Measurements from ENCODE around the gene HIVEP3. TPM values are rescaled to one million over a fixed set of nuclear protein-coding genes. Genes with fewer than 3 reads are reported as not detected.
A peak's percentile ranks its signal among the peaks of the same experiment; 100 is the strongest.
"Not testable (repeated sequence)": the region's sequence is repeated elsewhere in the genome, so short reads cannot be mapped to it uniquely, and the experiment has no call there.

HIVEP3 gene
- total RNA-seq, 4 donors from 2014 or later: 6.1 to 10.1 (median 7.8) TPM

DNA sequence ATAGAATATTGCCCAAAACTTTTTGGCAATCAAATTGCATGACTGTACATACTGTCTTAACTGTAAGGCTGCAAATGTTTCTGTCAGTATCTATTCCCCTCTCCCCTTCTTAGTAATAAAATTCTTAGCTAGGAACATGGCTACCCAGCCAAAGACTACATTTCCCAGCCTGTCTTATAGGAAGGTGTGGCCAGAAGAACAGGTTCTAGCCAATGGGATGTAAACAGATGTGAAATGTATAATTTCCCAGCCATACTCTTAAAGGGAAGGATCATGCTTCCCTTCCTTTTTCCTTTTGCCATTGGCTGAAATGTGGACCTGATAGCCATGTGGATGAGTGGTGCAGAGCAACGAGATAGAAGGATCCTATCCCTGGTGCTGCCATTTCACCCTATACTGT, 7.0 kb upstream of the HIVEP3 start:
- ATAC-seq (ENCODE audit: low FRiP score): no peak
- TF ChIP-seq, protein P1, sequence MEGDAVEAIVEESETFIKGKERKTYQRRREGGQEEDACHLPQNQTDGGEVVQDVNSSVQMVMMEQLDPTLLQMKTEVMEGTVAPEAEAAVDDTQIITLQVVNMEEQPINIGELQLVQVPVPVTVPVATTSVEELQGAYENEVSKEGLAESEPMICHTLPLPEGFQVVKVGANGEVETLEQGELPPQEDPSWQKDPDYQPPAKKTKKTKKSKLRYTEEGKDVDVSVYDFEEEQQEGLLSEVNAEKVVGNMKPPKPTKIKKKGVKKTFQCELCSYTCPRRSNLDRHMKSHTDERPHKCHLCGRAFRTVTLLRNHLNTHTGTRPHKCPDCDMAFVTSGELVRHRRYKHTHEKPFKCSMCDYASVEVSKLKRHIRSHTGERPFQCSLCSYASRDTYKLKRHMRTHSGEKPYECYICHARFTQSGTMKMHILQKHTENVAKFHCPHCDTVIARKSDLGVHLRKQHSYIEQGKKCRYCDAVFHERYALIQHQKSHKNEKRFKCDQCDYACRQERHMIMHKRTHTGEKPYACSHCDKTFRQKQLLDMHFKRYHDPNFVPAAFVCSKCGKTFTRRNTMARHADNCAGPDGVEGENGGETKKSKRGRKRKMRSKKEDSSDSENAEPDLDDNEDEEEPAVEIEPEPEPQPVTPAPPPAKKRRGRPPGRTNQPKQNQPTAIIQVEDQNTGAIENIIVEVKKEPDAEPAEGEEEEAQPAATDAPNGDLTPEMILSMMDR (IDR thresholded peaks at IDR 0.05): no peak

DNA sequence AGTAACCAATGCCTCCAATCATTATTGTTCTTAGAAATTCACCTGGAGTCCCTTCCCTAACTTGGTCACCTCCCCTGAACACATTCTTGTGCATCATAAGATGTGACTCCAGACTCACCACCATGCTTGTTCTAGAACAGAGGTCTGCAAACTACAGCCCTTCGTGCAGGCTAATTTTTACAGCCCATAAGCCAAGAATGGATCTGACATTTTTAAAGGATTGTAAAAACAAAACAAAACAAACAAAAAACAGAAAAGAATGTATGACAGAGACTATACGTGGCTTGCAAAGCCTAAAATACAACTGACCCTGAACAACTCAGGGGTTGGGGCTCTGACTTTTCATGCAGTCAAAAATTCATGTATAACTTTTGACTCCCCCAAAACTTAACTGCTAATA, 6.2 kb upstream of the HIVEP3 start:
- ATAC-seq (ENCODE audit: low FRiP score) (no peak), DNase-seq (ENCODE audit: low spot score) (no peak)
- TF ChIP-seq, protein P1 (IDR thresholded peaks at IDR 0.05): no peak

More for the DNA sequence above, 7.0 kb upstream of the HIVEP3 start:
- DNase-seq (ENCODE audit: low spot score): no peak

DNA sequence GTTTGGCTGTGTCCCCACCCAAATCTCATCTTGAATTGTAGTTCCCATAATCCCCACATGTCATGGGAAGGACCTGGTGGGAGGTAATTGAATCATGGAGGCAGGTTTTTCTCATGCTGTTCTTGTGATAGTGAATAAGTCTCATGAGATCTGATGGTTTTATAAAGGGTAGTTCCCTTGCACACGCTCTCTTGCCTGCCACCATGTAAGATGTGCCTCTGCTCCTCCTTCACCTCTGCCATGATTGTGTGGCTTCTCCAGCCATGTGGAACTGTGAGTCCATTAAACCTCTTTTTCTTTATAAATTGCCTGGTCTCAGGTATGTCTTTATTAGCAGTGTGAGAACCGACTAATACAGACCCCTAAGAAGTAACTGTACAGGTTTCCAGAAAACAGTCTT, 2.5 kb upstream of the HIVEP3 start:
- DNase-seq (ENCODE audit: low spot score); ATAC-seq (ENCODE audit: low FRiP score): not testable (repeated sequence)

DNA sequence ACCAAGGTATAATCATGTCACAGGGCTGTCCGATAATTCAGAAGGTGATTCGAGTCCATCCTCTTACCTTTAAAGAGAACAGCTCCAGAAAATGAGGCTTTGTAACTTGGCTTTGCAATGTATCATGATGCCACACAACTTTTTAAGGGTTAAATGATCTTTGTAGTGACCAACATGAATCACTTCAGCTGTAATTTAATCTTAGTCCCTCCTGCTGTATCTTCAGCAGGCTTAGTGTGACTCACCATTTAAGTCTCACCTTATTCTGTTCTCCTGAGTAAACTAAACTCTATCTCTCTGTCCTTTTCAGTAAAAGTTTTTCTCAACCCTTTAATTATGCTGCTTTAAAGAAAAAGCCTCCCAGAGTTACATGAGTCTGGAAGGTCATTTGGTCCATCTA, 1.9 kb upstream of the HIVEP3 start:
- ATAC-seq (ENCODE audit: low FRiP score) (no peak), DNase-seq (ENCODE audit: low spot score) (no peak)
- TF ChIP-seq, protein P1 (IDR thresholded peaks at IDR 0.05): no peak

DNA sequence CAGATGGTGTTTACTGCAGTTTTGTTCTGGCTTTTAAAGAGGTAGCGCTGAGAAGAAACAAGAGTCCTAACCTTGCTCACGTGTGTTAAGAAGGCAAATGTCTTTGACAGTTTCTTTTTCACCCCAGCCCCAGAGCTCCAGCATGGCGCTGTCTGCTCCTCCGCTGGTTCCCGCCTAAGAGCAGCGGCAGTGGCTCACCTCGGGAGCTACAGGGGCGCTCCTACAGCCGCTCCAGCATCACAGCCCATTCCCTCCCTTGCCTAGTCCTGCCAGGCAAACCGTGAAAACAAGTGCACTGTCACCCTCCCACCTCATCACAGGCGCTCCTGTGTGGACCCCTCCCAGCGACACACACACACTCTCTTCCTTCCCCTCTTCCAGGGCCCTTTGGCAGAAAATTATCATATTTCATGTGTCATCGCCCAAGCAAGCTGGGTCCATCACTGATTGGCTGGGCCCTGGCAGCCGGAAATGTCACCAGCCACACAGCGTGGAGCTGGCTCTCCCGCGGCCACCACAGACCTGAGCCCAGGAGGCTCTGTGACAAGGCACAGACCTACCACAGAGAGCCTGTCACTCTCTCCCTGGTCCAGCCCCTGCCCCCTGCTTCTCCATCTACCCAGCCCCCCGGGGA, 1.2 kb upstream of the HIVEP3 start:
- TF ChIP-seq, protein P1 (IDR thresholded peaks at IDR 0.05): no peak
- no peak for ATAC-seq (ENCODE audit: low FRiP score)
- no peak for DNase-seq (ENCODE audit: low spot score)

DNA sequence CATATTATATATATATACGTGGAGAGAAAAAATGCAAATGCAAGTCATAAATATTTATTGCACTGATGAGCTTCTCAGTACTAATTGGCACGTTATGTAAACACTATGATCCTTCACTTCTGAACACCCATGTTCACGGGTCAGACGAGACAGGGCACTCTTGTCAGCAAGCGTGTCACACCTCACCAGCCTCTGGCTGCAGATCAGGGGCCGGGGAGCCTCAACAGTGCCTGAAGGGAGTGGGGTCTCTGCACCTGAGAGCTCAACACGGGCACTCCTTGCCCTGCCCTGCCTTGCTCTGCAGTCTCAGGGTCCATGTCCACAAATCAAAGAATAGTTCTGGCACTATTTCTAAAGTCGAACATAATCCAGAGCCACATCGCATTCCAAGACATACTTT, 409 bp upstream of the HIVEP3 start:
- DNase-seq (ENCODE audit: low spot score): no peak
- TF ChIP-seq, protein P1 (IDR thresholded peaks at IDR 0.05): no peak
- ATAC-seq (ENCODE audit: low FRiP score): no peak

DNA sequence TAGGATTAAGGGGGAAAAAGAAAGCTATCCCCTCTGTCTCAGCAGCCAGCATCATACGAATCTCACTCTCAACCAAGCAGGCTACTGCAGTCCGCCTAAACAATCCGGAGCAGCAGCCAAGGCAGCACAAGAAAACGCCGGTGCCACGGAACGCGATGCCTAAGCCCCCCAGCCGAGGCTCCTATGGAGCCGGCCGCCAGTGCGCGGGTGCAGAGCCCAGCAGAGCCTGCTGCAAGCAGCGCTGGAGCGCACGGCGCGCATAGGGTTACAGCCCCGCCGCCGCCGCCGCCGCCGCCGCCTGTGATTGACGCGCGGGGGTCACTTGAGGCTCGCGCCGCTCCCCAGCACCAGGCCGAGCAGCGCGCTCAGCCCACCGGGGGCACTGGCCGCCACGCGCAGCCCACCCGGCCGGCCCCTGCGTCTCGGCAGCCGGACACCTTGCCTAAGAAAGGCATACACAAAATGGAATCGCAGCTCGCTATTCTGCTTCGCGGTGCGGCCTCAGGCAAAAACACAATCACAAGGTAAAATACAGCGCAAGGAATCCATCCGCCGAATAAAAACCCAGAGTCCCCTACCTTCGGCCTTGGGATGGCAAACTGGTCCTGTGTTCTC, 780 bp downstream of the HIVEP3 start:
- TF ChIP-seq, protein P1 (IDR thresholded peaks at IDR 0.05): no peak
- no peak for DNase-seq (ENCODE audit: low spot score)
- ATAC-seq (ENCODE audit: low FRiP score): peak; percentile 63

Measured in omental fat pad (tissue), 4 donors.